Measurements from ENCODE around the gene SHB.

DNA sequence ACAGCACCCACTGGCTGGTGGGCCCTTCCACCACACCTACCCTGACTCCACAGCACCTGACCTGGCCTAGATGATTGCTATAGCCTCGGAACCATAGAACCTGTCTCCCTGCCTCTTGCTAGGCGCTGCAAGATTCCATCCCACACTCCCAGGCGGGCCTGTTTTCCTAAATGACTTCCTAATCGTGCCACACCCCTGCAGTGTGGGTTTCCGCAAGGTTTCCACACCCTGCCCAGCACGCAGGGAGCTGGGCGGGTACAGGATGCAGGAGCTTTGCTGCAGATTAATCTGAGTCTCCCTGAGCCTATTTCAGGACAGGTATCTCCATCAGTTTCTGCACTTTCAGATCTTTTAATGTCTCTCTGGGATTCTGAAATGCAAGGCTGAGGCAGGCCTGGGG lies 62.9 kb downstream of the SHB start:
- no peak for TF ChIP-seq POLR2A (IDR thresholded peaks at IDR 0.05)
- TF ChIP-seq, protein P1, sequence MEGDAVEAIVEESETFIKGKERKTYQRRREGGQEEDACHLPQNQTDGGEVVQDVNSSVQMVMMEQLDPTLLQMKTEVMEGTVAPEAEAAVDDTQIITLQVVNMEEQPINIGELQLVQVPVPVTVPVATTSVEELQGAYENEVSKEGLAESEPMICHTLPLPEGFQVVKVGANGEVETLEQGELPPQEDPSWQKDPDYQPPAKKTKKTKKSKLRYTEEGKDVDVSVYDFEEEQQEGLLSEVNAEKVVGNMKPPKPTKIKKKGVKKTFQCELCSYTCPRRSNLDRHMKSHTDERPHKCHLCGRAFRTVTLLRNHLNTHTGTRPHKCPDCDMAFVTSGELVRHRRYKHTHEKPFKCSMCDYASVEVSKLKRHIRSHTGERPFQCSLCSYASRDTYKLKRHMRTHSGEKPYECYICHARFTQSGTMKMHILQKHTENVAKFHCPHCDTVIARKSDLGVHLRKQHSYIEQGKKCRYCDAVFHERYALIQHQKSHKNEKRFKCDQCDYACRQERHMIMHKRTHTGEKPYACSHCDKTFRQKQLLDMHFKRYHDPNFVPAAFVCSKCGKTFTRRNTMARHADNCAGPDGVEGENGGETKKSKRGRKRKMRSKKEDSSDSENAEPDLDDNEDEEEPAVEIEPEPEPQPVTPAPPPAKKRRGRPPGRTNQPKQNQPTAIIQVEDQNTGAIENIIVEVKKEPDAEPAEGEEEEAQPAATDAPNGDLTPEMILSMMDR (IDR thresholded peaks at IDR 0.05): no peak
